SK-N-SH treated with all-trans-retinoic acid at 6 μM for 48 hours (cell line): ENCODE results near the gene NCK2.

Source experiments
- ATAC-seq: fragments of 200-7000 bp; cut with Tn5 transposase; 3 replicates; pipeline ENCODE4 v1.9.1; 2020; ENCODE audit warnings: mild to moderate bottlenecking, moderate library complexity
- ARNTL ChIP-seq: fragments of 450-650 bp; formaldehyde crosslinking; IDR thresholded peaks from 2 replicates; pipeline ENCODE4 v1.5.0; 2020; ENCODE audit warnings: low read depth, mild to moderate bottlenecking, moderate library complexity, borderline replicate concordance
- CSDC2 ChIP-seq: fragments of 250-450 bp; sonication (Bioruptor Pico); IDR thresholded peaks from 2 replicates; pipeline ENCODE4 v1.5.0; 2020; ENCODE audit warnings: mild to moderate bottlenecking, moderate library complexity
- ESRRG ChIP-seq: fragments of 250-450 bp; sonication (Bioruptor Pico); IDR thresholded peaks from 2 replicates; pipeline ENCODE4 v1.6.1; 2021; ENCODE audit warnings: mild to moderate bottlenecking
- GLIS3 ChIP-seq: fragments of 250-450 bp; sonication (Bioruptor Pico); IDR thresholded peaks from 2 replicates; pipeline ENCODE4 v1.5.0; 2020; ENCODE audit warnings: mild to moderate bottlenecking, moderate library complexity
- OSR1 ChIP-seq: fragments of 250-450 bp; sonication (Bioruptor Pico); IDR thresholded peaks from 2 replicates; pipeline ENCODE4 v1.8.0; 2022; ENCODE audit warnings: moderate library complexity, mild to moderate bottlenecking, inconsistent platforms
- PPARA ChIP-seq: fragments of 250-450 bp; sonication (Bioruptor Pico); IDR thresholded peaks from 2 replicates; pipeline ENCODE4 v1.5.0; 2020; ENCODE audit warnings: mild to moderate bottlenecking, borderline replicate concordance
- RARB ChIP-seq: fragments of 250-450 bp; sonication (Bioruptor Pico); IDR thresholded peaks from 2 replicates; pipeline ENCODE4 v1.8.0; 2021; ENCODE audit warnings: mild to moderate bottlenecking, moderate library complexity
- SNAI2 ChIP-seq: fragments of 250-450 bp; sonication (Bioruptor Pico); IDR thresholded peaks from 2 replicates; pipeline ENCODE4 v1.5.0; 2020; ENCODE audit warnings: mild to moderate bottlenecking, moderate library complexity
- TCF4 ChIP-seq: fragments of 250-450 bp; sonication (Bioruptor Pico); IDR thresholded peaks from 2 replicates; pipeline ENCODE4 v1.8.0; 2021; ENCODE audit warnings: mild to moderate bottlenecking, moderate library complexity, borderline replicate concordance
- ZC3H10 ChIP-seq: fragments of 250-450 bp; sonication (Bioruptor Pico); IDR thresholded peaks from 2 replicates; pipeline ENCODE4 v1.5.1; 2021; ENCODE audit warnings: mild to moderate bottlenecking, moderate library complexity
- ZFP3 ChIP-seq: fragments of 250-450 bp; sonication (Bioruptor Pico); IDR thresholded peaks from 2 replicates; pipeline ENCODE4 v1.5.0; 2020; ENCODE audit warnings: mild to moderate bottlenecking, moderate library complexity
- ZNF70 ChIP-seq: fragments of 450-650 bp; formaldehyde crosslinking; IDR thresholded peaks from 2 replicates; pipeline ENCODE4 v1.5.0; 2020; ENCODE audit warnings: mild to moderate bottlenecking, moderate library complexity
- ZNF8 ChIP-seq: fragments of 450-650 bp; formaldehyde crosslinking; IDR thresholded peaks from 2 replicates; pipeline ENCODE4 v1.5.0; 2020; ENCODE audit warnings: mild to moderate bottlenecking, moderate library complexity
- TF ChIP-seq, protein P1 (sequence below): fragments of 250-450 bp; sonication (Bioruptor Pico); IDR thresholded peaks from 2 replicates; pipeline ENCODE4 v1.5.0; 2020; ENCODE audit warnings: mild to moderate bottlenecking, moderate library complexity
- TF ChIP-seq, protein P2 (sequence below): fragments of 250-450 bp; sonication (Bioruptor Pico); IDR thresholded peaks from 2 replicates; pipeline ENCODE4 v1.8.0; 2021; ENCODE audit warnings: low read depth, mild to moderate bottlenecking, moderate library complexity, borderline replicate concordance
- TF ChIP-seq, protein P3 (sequence below): fragments of 250-450 bp; sonication (Bioruptor Pico); IDR thresholded peaks from 2 replicates; pipeline ENCODE4 v1.5.1; 2021; ENCODE audit warnings: mild to moderate bottlenecking, moderate library complexity
- TF ChIP-seq, protein P4 (sequence below): fragments of 250-450 bp; sonication (Bioruptor Pico); IDR thresholded peaks from 2 replicates; pipeline ENCODE4 v1.8.0; 2020; ENCODE audit warnings: mild to moderate bottlenecking, moderate library complexity, borderline replicate concordance

Gene NCK2

DNA sequence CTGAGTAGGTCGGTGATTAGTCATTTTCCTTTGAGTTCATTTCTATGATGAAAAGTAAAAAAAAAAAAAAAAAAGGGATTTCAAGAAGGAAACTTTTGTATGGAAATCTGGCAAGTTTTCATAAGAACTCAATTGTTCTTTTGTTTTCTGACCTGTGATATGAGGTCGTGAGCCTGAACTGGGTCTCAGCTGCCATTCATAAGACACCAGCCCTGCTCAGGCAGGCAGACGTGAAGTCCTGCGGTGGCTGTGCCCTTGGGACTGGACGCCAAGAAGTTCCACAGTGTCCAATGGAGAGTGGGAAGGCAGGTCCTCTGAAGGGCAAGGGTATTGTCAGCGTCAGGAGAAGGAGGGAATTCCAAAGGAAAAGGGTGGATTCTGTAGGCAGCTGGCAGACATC, 183.9 kb downstream of the NCK2 start:
- no peak for ATAC-seq
- TF ChIP-seq SNAI2 (CRISPR knock-in tag) (no peak), RARB (no peak), ZC3H10 (CRISPR knock-in tag) (no peak), ZNF70 (no peak), ZFP3 (CRISPR knock-in tag) (no peak), TCF4 (CRISPR knock-in tag) (no peak)
- TF ChIP-seq, protein P1, sequence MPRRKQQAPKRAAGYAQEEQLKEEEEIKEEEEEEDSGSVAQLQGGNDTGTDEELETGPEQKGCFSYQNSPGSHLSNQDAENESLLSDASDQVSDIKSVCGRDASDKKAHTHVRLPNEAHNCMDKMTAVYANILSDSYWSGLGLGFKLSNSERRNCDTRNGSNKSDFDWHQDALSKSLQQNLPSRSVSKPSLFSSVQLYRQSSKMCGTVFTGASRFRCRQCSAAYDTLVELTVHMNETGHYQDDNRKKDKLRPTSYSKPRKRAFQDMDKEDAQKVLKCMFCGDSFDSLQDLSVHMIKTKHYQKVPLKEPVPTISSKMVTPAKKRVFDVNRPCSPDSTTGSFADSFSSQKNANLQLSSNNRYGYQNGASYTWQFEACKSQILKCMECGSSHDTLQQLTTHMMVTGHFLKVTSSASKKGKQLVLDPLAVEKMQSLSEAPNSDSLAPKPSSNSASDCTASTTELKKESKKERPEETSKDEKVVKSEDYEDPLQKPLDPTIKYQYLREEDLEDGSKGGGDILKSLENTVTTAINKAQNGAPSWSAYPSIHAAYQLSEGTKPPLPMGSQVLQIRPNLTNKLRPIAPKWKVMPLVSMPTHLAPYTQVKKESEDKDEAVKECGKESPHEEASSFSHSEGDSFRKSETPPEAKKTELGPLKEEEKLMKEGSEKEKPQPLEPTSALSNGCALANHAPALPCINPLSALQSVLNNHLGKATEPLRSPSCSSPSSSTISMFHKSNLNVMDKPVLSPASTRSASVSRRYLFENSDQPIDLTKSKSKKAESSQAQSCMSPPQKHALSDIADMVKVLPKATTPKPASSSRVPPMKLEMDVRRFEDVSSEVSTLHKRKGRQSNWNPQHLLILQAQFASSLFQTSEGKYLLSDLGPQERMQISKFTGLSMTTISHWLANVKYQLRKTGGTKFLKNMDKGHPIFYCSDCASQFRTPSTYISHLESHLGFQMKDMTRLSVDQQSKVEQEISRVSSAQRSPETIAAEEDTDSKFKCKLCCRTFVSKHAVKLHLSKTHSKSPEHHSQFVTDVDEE (CRISPR knock-in tag) = no peak
- TF ChIP-seq, protein P2, sequence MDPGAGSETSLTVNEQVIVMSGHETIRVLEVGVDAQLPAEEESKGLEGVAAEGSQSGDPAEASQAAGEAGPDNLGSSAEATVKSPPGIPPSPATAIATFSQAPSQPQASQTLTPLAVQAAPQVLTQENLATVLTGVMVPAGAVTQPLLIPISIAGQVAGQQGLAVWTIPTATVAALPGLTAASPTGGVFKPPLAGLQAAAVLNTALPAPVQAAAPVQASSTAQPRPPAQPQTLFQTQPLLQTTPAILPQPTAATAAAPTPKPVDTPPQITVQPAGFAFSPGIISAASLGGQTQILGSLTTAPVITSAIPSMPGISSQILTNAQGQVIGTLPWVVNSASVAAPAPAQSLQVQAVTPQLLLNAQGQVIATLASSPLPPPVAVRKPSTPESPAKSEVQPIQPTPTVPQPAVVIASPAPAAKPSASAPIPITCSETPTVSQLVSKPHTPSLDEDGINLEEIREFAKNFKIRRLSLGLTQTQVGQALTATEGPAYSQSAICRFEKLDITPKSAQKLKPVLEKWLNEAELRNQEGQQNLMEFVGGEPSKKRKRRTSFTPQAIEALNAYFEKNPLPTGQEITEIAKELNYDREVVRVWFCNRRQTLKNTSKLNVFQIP (CRISPR knock-in tag) = no peak
- TF ChIP-seq, protein P3, sequence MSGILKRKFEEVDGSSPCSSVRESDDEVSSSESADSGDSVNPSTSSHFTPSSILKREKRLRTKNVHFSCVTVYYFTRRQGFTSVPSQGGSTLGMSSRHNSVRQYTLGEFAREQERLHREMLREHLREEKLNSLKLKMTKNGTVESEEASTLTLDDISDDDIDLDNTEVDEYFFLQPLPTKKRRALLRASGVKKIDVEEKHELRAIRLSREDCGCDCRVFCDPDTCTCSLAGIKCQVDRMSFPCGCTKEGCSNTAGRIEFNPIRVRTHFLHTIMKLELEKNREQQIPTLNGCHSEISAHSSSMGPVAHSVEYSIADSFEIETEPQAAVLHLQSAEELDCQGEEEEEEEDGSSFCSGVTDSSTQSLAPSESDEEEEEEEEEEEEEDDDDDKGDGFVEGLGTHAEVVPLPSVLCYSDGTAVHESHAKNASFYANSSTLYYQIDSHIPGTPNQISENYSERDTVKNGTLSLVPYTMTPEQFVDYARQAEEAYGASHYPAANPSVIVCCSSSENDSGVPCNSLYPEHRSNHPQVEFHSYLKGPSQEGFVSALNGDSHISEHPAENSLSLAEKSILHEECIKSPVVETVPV (CRISPR knock-in tag) = no peak

DNA sequence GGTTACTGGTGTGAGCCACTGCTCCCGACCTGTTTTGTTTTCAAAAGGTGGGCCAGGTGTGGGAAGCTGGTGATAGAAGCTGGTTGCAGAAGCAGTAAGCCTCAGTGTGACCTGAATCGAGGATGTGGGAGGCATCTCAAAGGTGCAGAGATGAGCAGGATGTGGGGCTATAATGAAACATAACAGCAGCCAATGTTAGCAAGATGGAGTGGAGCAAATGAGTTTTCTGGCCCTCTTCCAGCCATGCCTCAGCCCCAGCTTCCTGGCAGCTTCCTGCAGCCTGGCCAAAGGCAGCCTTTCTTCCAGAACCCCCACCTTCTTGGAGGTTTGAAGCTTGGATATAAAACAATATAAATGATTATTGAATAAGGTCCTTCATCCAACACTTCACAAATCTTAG, 184.8 kb downstream of the NCK2 start:
- ATAC-seq = no peak
- TF ChIP-seq ESRRG (CRISPR knock-in tag) (no peak), ZFP3 (CRISPR knock-in tag) (no peak), ARNTL (CRISPR knock-in tag) (no peak), ZNF8 (CRISPR knock-in tag) (no peak), PPARA (CRISPR knock-in tag) (no peak), CSDC2 (CRISPR knock-in tag) (no peak), RARB (no peak), ZC3H10 (CRISPR knock-in tag) (no peak), SNAI2 (CRISPR knock-in tag) (no peak)
- TF ChIP-seq, protein P2 (CRISPR knock-in tag) = no peak
- TF ChIP-seq, protein P4, sequence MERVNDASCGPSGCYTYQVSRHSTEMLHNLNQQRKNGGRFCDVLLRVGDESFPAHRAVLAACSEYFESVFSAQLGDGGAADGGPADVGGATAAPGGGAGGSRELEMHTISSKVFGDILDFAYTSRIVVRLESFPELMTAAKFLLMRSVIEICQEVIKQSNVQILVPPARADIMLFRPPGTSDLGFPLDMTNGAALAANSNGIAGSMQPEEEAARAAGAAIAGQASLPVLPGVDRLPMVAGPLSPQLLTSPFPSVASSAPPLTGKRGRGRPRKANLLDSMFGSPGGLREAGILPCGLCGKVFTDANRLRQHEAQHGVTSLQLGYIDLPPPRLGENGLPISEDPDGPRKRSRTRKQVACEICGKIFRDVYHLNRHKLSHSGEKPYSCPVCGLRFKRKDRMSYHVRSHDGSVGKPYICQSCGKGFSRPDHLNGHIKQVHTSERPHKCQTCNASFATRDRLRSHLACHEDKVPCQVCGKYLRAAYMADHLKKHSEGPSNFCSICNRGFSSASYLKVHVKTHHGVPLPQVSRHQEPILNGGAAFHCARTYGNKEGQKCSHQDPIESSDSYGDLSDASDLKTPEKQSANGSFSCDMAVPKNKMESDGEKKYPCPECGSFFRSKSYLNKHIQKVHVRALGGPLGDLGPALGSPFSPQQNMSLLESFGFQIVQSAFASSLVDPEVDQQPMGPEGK (CRISPR knock-in tag) = no peak
- TF ChIP-seq, protein P3 (CRISPR knock-in tag) = no peak

DNA sequence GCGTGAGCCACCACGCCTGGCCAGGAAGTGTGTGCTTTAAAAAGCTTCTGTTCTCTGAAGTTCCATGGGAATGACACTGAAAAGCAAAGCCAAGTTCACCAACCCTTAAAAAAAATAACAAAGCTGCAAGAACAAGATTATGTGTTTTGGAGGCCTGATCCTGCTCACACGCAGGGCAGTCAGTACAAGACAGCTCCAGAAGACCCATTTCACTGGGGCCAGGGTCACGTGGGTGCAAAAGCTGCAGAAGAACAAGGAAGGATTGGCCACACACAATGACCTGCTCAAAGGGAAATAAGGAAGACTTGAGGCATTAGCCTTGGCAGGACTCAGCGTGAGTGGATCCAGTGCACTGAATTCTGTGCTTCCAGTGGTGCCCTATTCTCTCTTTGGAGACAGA, 187.9 kb downstream of the NCK2 start:
- ATAC-seq = no peak

More for the DNA sequence above, 187.9 kb downstream of the NCK2 start:
- TF ChIP-seq GLIS3 (CRISPR knock-in tag) = no peak
- TF ChIP-seq, protein P3 (CRISPR knock-in tag) = no peak
- no peak for TF ChIP-seq ZNF70
- TF ChIP-seq RARB = no peak
- TF ChIP-seq ZFP3 (CRISPR knock-in tag) = no peak
- TF ChIP-seq PPARA (CRISPR knock-in tag) = no peak
- TF ChIP-seq ZNF8 (CRISPR knock-in tag) = no peak
- no peak for TF ChIP-seq ESRRG (CRISPR knock-in tag)
- TF ChIP-seq OSR1 (CRISPR knock-in tag) = no peak
